Tibial artery (tissue), 4 donors: ENCODE data around the gene CUL3.
"Not testable (repeated sequence)": the region's sequence is repeated elsewhere in the genome, so short reads cannot be mapped to it uniquely, and the experiment has no call there.

Experiments
- DNase-seq, 2 donors: peaks; one replicate each; pipeline ENCODE4 v3.0.0-alpha.2; 2019
- H3K27ac ChIP-seq, 2 donors: fragments of 200-600 bp; sonication (generic) in 1 of 2; 1 replicate in 1 of 2; 2 replicates in 1 of 2; pipeline ENCODE4 v1.5.1; 2018 to 2019; ENCODE audit warnings: mild to moderate bottlenecking in 1 of 2
- H3K27me3 ChIP-seq, 2 donors: fragments of 200-600 bp; sonication (generic) in 1 of 2; one replicate each; pipeline versions ENCODE4 v1.5.1 to v1.6.0; 2016 to 2019
- H3K36me3 ChIP-seq, 3 donors: fragments of 200-600 bp; sonication (generic) in 2 of 3; one replicate each; pipeline ENCODE4 v1.5.1; 2016 to 2019; ENCODE audit warnings: mild to moderate bottlenecking in 2 of 3
- H3K4me1 ChIP-seq, 4 donors: fragments of 200-600 bp; sonication (generic) in 2 of 4; 1 replicate in 3 of 4; 2 replicates in 1 of 4; pipeline ENCODE4 v1.5.1; 2016 to 2019
- H3K4me3 ChIP-seq, 2 donors: fragments of 200-600 bp; sonication (generic) in 1 of 2; 1 replicate in 1 of 2; 2 replicates in 1 of 2; pipeline ENCODE4 v1.5.1; 2018 to 2019; ENCODE audit warnings: mild to moderate bottlenecking in 2 of 2
- H3K9me3 ChIP-seq, 3 donors: fragments of 200-600 bp; sonication (generic) in 1 of 3; one replicate each; pipeline ENCODE4 v1.5.1; 2016 to 2019
- CTCF ChIP-seq, 2 experiments: fragments of 200-600 bp in 1 of 2; fragments of 450-650 bp in 1 of 2; IDR thresholded peaks; one replicate each; pipeline ENCODE4 v1.5.1; 2017 to 2019; ENCODE audit warnings: antibody characterized with exemption in 2 of 2, mild to moderate bottlenecking in 1 of 2, moderate library complexity in 1 of 2
- intact Hi-C: fragments of 100-400 bp; cut with DNase I; formaldehyde crosslinking; loops from one replicate; pipeline ENCODE4 v1.15.0; 2023; ENCODE audit warnings: low total_unique reads

CUL3 gene

GRCh38 chr2:224520064-224520463 lies 65.1 kb downstream of the CUL3 start:
- no peaks in the 10 kb centered on the region for H3K9me3 ChIP-seq
- H3K4me1 ChIP-seq: peaks cover 0 to 73% (median 31%) of the 10 kb centered on the region in 4 donors
- no peak overlapping the region for H3K4me3 ChIP-seq
- intact Hi-C loops: loop anchor here (10.0 kb wide), 1 partner anchor 55 kb away; no protein-coding TSS in a partner anchor
- no peak for TF ChIP-seq CTCF (IDR thresholded peaks at IDR 0.05)
- no peaks in the 10 kb centered on the region for H3K36me3 ChIP-seq
- no peak for DNase-seq
- H3K27ac ChIP-seq: no peak overlapping the region
- no peaks in the 10 kb centered on the region for H3K27me3 ChIP-seq

GRCh38 chr2:224518806-224519580 lies 66.2 kb downstream of the CUL3 start:
- intact Hi-C loops: no loop called here
- Histone ChIP-seq H3K4me3 (no peak overlapping the region), H3K9me3 (no peaks in the 10 kb centered on the region), H3K27me3 (no peaks in the 10 kb centered on the region), H3K27ac (no peak overlapping the region), H3K4me1 (peaks cover 0 to 69% (median 30%) of the 10 kb centered on the region in 4 donors), H3K36me3 (no peaks in the 10 kb centered on the region)
- DNase-seq: no peak
- TF ChIP-seq CTCF (IDR thresholded peaks at IDR 0.05): no peak

GRCh38 chr2:224517963-224518362 lies 67.2 kb downstream of the CUL3 start:
- DNase-seq: no peak
- intact Hi-C loops: no loop called here

GRCh38 chr2:224516393-224516792 lies 68.8 kb downstream of the CUL3 start:
- H3K4me3 ChIP-seq, intact Hi-C loops, H3K36me3 ChIP-seq, H3K27ac ChIP-seq, H3K27me3 ChIP-seq, DNase-seq, H3K9me3 ChIP-seq: not testable (repeated sequence)
- peaks cover 0 to 61% (median 31%) of the 10 kb centered on the region in 4 donors for H3K4me1 ChIP-seq

More at GRCh38 chr2:224517963-224518362, 67.2 kb downstream of the CUL3 start:
- H3K36me3 ChIP-seq: no peaks in the 10 kb centered on the region
- no peak for TF ChIP-seq CTCF (IDR thresholded peaks at IDR 0.05)
- H3K27me3 ChIP-seq: no peaks in the 10 kb centered on the region
- H3K4me3 ChIP-seq: no peak overlapping the region
- peaks cover 0 to 69% (median 31%) of the 10 kb centered on the region in 4 donors for H3K4me1 ChIP-seq
- H3K27ac ChIP-seq: no peak overlapping the region
- H3K9me3 ChIP-seq: no peaks in the 10 kb centered on the region

GRCh38 chr2:224513991-224514390 lies 71.2 kb downstream of the CUL3 start:
- Histone ChIP-seq H3K27ac (no peak overlapping the region), H3K27me3 (no peaks in the 10 kb centered on the region), H3K36me3 (no peaks in the 10 kb centered on the region), H3K4me3 (no peak overlapping the region), H3K9me3 (no peaks in the 10 kb centered on the region), H3K4me1 (peaks cover 0 to 52% (median 14%) of the 10 kb centered on the region in 4 donors)
- intact Hi-C loops: no loop called here
- no peak for DNase-seq
- TF ChIP-seq CTCF (IDR thresholded peaks at IDR 0.05): no peak

GRCh38 chr2:224507789-224508188 lies 77.4 kb downstream of the CUL3 start:
- intact Hi-C loops: no loop called here
- no peak for DNase-seq
- Histone ChIP-seq H3K27me3 (no peaks in the 10 kb centered on the region), H3K36me3 (peaks cover 27 to 31% (median 29%) of the 10 kb centered on the region in 3 donors), H3K9me3 (no peaks in the 10 kb centered on the region), H3K4me1 (peaks cover 0 to 16% (median 0%) of the 10 kb centered on the region in 4 donors), H3K4me3 (no peak overlapping the region), H3K27ac (no peak overlapping the region)
- TF ChIP-seq CTCF (IDR thresholded peaks at IDR 0.05): no peak
